Hepatocyte (in vitro differentiated cells): ENCODE data around the gene TMEM235.

ENCODE experiments used
- EZH2phosphoT487 ChIP-seq: fragments of 200-600 bp; sonication (generic); IDR thresholded peaks from one replicate; pipeline ENCODE4 v1.6.1; 2018; ENCODE audit warnings: antibody characterized with exemption, mild to moderate bottlenecking, low read depth, moderate library complexity; ENCODE audit not compliant: unreplicated experiment, severe bottlenecking
- TF ChIP-seq, protein P1 (sequence below): fragments of 200-600 bp; sonication (generic); IDR thresholded peaks from 2 replicates; pipeline ENCODE4 v1.5.1; 2016; ENCODE audit warnings: antibody characterized with exemption, mild to moderate bottlenecking; ENCODE audit not compliant: poor library complexity

GRCh38 chr17:78255029-78255656, 23.7 kb downstream of the TMEM235 start:
- TF ChIP-seq, protein P1, sequence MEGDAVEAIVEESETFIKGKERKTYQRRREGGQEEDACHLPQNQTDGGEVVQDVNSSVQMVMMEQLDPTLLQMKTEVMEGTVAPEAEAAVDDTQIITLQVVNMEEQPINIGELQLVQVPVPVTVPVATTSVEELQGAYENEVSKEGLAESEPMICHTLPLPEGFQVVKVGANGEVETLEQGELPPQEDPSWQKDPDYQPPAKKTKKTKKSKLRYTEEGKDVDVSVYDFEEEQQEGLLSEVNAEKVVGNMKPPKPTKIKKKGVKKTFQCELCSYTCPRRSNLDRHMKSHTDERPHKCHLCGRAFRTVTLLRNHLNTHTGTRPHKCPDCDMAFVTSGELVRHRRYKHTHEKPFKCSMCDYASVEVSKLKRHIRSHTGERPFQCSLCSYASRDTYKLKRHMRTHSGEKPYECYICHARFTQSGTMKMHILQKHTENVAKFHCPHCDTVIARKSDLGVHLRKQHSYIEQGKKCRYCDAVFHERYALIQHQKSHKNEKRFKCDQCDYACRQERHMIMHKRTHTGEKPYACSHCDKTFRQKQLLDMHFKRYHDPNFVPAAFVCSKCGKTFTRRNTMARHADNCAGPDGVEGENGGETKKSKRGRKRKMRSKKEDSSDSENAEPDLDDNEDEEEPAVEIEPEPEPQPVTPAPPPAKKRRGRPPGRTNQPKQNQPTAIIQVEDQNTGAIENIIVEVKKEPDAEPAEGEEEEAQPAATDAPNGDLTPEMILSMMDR: no peak
- no peak for TF ChIP-seq EZH2phosphoT487
